HuH-7 (cell line): ENCODE data around the gene TESK2.
"Not testable (repeated sequence)": the region's sequence is repeated elsewhere in the genome, so short reads cannot be mapped to it uniquely, and the experiment has no call there.

Experiments used
- DNase-seq: peaks from one replicate; pipeline ENCODE4 v3.0.0; 2011; ENCODE audit warnings: low spot score

Gene TESK2

GRCh38 chr1:45473302-45473701 is 17.7 kb downstream of the TESK2 start:
- DNase-seq: no peak

GRCh38 chr1:45470306-45470798 is 20.6 kb downstream of the TESK2 start:
- no peak for DNase-seq

- not testable (repeated sequence) for DNase-seq
Measured at GRCh38 chr1:45467353-45467752, 23.6 kb downstream of the TESK2 start.

GRCh38 chr1:45465277-45465676 is 25.7 kb downstream of the TESK2 start:
- no peak for DNase-seq

GRCh38 chr1:45458894-45459293 is 32.1 kb downstream of the TESK2 start:
- no peak for DNase-seq

GRCh38 chr1:45456531-45456930 is 34.4 kb downstream of the TESK2 start:
- DNase-seq: no peak

GRCh38 chr1:45455162-45455561 is 35.8 kb downstream of the TESK2 start:
- no peak for DNase-seq

GRCh38 chr1:45454464-45454863 is 36.5 kb downstream of the TESK2 start:
- DNase-seq: no peak

GRCh38 chr1:45452503-45452902 is 38.5 kb downstream of the TESK2 start:
- no peak for DNase-seq

- DNase-seq: no peak
Measured at GRCh38 chr1:45448357-45448756, 42.6 kb downstream of the TESK2 start.

- no peak for DNase-seq
Measured at GRCh38 chr1:45446950-45447672, 43.9 kb downstream of the TESK2 start.

GRCh38 chr1:45446530-45446929 is 44.4 kb downstream of the TESK2 start:
- no peak for DNase-seq

GRCh38 chr1:45444609-45445131 is 46.3 kb downstream of the TESK2 start:
- no peak for DNase-seq

GRCh38 chr1:45443580-45444446 is 47.1 kb downstream of the TESK2 start:
- no peak for DNase-seq

GRCh38 chr1:45442272-45442671 is 48.7 kb downstream of the TESK2 start:
- DNase-seq: no peak

- DNase-seq: no peak
Measured at GRCh38 chr1:45437323-45437722, 53.6 kb downstream of the TESK2 start.

GRCh38 chr1:45430490-45430889 is 60.5 kb downstream of the TESK2 start:
- no peak for DNase-seq

GRCh38 chr1:45429561-45430159 is 61.3 kb downstream of the TESK2 start:
- no peak for DNase-seq

GRCh38 chr1:45423906-45424678 is 66.9 kb downstream of the TESK2 start:
- DNase-seq: no peak

GRCh38 chr1:45421935-45422334 is 69.0 kb downstream of the TESK2 start:
- no peak for DNase-seq

GRCh38 chr1:45414746-45415145 is 76.2 kb downstream of the TESK2 start:
- no peak for DNase-seq

GRCh38 chr1:45412899-45413298 is 78.1 kb downstream of the TESK2 start:
- DNase-seq: no peak
